Measurements from ENCODE around the gene RHOF. TPM values are rescaled to one million over a fixed set of nuclear protein-coding genes. Genes with fewer than 3 reads are reported as not detected.

Gene RHOF
- total and polyA plus RNA-seq, 2 of the 13 experiments (the other 11 are each of a cell fraction or from before 2014, with no cell fraction given), result 14.6 to 32.2 TPM

DNA sequence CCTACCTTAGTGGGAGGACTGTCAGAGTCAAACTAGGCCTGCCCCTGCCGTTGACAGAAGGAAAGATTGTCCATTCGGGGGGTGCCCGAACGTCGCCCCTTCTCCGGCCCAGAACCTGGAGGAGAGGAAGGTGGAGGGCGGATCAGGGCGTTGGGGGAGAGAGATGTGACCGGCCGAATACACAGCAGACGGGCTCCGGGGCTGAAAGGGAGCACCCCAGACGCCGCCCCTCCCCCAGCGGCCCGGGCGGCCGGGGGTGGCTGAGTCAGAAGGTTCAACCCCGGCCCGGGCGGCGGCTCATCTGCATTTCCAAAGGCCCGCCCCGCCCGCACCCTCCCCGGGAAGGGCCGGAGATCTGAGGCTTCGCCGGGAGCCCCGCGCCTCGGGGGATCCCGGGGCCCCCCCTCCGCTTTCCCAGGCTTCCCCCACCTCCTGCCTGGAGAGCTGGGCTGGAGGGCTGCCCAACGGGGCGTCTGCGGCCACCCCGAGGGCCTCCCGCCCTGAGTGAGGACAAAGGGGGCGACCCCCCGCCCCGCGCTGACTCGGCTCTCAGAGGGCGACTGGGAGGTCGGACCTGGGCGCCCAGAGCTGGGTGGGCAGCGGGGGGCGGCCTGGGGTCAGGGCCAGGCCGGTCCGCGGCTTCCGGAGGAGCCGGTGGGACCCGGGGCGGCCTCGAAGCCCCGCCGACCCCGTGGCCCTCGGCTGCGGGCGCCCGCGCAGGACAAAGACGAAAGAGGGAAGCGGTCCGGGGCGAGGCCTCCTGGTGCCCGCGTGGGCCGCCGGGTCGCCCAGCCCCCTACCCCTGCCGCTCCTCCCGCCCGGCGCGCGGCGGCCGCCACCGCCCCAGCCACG lies 6.6 kb upstream of the RHOF start (continued):
- TF ChIP-seq ZNF329 (CRISPR knock-in tag; IDR thresholded peaks at IDR 0.05; ENCODE audit: low read depth), result no peak; the same call in 1 of the 2 replicates
- no peak for TF ChIP-seq HIC2 (CRISPR knock-in tag; IDR thresholded peaks at IDR 0.05; ENCODE audit: low read depth)
- TF ChIP-seq ZNF260 (CRISPR knock-in tag; IDR thresholded peaks at IDR 0.05; ENCODE audit: borderline replicate concordance, low read depth), result no peak
- TF ChIP-seq ZBTB2 (CRISPR knock-in tag; IDR thresholded peaks at IDR 0.05; ENCODE audit: low read depth), result no peak; the same call in 1 of the 2 replicates
- TF ChIP-seq, protein P1, sequence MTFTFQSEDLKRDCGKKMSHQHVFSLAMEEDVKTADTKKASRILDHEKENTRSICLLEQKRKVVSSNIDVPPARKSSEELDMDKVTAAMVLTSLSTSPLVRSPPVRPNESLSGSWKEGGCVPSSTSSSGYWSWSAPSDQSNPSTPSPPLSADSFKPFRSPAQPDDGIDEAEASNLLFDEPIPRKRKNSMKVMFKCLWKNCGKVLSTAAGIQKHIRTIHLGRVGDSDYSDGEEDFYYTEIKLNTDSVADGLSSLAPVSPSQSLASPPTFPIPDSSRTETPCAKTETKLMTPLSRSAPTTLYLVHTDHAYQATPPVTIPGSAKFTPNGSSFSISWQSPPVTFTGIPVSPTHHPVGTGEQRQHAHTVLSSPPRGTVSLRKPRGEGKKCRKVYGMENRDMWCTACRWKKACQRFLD (CRISPR knock-in tag; IDR thresholded peaks at IDR 0.05; ENCODE audit: borderline replicate concordance), result no peak
- TF ChIP-seq ZNF646 (CRISPR knock-in tag; IDR thresholded peaks at IDR 0.05), result no peak
- no peak for TF ChIP-seq ATF1 (CRISPR knock-in tag; IDR thresholded peaks at IDR 0.05)
- TF ChIP-seq, protein P2, sequence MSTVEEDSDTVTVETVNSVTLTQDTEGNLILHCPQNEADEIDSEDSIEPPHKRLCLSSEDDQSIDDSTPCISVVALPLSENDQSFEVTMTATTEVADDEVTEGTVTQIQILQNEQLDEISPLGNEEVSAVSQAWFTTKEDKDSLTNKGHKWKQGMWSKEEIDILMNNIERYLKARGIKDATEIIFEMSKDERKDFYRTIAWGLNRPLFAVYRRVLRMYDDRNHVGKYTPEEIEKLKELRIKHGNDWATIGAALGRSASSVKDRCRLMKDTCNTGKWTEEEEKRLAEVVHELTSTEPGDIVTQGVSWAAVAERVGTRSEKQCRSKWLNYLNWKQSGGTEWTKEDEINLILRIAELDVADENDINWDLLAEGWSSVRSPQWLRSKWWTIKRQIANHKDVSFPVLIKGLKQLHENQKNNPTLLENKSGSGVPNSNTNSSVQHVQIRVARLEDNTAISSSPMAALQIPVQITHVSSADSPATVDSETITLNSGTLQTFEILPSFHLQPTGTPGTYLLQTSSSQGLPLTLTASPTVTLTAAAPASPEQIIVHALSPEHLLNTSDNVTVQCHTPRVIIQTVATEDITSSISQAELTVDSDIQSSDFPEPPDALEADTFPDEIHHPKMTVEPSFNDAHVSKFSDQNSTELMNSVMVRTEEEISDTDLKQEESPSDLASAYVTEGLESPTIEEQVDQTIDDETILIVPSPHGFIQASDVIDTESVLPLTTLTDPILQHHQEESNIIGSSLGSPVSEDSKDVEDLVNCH (CRISPR knock-in tag; IDR thresholded peaks at IDR 0.05), result no peak
- no peak for TF ChIP-seq SMARCC2 (IDR thresholded peaks at IDR 0.05)
- TF ChIP-seq ZNF44 (CRISPR knock-in tag; IDR thresholded peaks at IDR 0.05), result no peak
- 0 out of 2 replicates have a peak, but pooled peaks have one; percentile 38 for TF ChIP-seq ZNF160 (CRISPR knock-in tag; IDR thresholded peaks at IDR 0.05)
- no peak for TF ChIP-seq GMEB2 (CRISPR knock-in tag; IDR thresholded peaks at IDR 0.05; ENCODE audit: low read depth)

All from HepG2 (cell line).